NCI-H1436 (cell line): Measurements from ENCODE around the gene ING5.
"Not testable (repeated sequence)": the region's sequence is repeated elsewhere in the genome, so short reads cannot be mapped to it uniquely, and the experiment has no call there.

Experiments
- DNase-seq: peaks from one replicate; lab custom pipeline; 2025; lab: John Stamatoyannopoulos, UW

The ING5 gene

GRCh38 chr2:241706537-241706936 is 4.7 kb downstream of the ING5 start:
- no peak for DNase-seq

DNA sequence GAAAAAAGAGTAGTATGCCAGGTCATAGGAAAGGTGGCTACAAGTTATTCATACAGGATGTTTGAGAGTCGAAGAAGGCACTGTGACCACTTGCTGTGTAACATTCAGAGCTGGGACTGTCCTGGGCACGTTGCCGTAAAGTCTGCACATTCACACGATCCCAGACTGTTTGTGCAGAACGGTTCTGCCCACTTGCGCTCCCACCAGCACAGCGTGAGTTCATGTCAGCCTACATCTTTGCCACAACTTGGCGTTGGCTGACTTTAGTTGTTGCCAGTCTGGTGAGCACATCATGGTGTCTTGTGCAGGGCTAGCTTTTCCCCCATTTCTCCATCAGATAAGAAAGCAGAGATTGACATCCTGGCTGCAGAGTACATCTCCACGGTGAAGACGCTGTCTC is 7.0 kb downstream of the ING5 start:
- DNase-seq, result no peak

- DNase-seq, result no peak
Observed at GRCh38 chr2:241719093-241719492, 17.3 kb downstream of the ING5 start.

GRCh38 chr2:241720099-241720498 is 18.3 kb downstream of the ING5 start:
- no peak for DNase-seq

- DNase-seq, result no peak
Observed at GRCh38 chr2:241720560-241720959, 18.7 kb downstream of the ING5 start.

DNA sequence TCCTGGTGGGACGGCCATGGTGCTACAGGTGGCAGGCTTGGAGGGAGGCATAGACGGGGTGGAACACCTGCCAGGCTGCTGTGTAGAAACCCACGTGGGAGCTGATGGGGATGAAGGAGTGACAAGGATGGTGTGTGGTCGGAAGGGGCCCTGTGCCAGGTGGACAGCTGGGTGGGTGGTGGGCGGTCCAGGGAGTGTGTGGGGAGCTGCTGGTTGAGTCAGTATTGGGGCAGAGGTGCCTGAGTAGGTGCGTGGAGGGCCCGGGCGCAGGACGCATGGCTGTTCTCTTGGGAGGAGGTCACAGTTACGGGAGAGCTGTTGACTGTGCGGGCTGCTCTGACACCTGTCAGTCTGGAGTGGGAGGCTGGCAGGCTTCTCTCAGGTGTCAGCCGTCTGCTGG is 20.0 kb downstream of the ING5 start:
- DNase-seq, result no peak

GRCh38 chr2:241722896-241723454 is 21.1 kb downstream of the ING5 start:
- no peak for DNase-seq

DNA sequence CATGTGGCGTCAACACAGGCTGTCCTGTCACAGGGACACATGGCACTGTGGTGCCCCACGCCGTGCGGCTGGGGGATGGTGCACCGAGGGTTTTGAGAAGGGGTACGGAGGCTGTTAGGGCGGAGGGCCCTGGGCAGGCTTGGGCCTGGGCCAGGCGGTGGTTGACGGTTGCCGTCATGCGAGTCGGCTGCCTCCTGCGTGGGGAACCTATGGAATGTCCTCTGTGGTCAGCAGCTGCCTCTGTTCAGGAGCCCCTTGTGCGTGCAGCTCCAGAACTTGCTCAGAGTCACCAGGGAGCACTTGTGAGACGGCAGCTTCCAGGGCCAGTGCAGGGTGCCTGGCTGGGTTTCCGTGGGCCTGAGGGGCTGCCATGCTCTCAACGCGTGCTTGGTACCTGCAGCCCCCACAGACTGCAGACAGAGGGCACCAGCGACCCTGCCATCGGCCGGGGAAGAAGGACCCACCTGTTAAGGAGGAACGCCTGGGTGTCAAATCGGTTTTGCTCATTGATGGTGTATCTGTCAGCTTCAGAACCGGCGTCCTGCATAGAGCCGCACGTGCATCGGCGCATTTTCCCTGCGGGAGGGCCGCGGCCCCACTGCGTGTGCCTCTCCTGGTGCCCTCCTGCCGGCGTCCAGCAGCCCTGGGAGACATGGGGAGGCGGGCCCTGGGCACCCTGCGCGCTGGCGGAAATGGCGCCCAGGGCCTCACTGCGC is 22.6 kb downstream of the ING5 start:
- DNase-seq, result no peak

- no peak for DNase-seq
Observed at GRCh38 chr2:241724975-241725870, 23.4 kb downstream of the ING5 start.

GRCh38 chr2:241726459-241726858 is 24.6 kb downstream of the ING5 start:
- no peak for DNase-seq

- DNase-seq, result no peak
Observed at GRCh38 chr2:241728000-241728399, 26.2 kb downstream of the ING5 start.

DNA sequence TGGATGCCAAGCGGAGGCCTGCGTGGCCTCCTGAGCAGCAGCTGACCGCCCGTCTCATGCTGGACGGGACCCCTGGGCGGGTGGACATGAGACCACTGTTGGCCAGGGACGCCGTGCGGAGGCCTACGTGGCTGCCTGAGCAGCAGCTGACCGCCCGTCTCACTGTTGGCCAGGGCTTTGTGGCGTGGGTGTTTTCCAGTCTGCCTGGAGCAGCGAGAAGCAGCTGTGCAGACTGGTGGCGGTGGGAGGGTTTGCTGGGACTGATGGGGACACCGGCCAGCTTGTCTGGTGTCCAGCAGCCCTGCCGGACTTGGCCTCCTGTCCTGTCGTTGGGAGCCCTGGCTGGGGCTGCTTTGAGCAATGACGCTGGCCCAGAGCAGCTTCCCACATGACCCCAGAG is 26.8 kb downstream of the ING5 start:
- no peak for DNase-seq

- DNase-seq, result no peak
Observed at GRCh38 chr2:241729868-241730267, 28.0 kb downstream of the ING5 start.

- DNase-seq, result no peak
Observed at GRCh38 chr2:241730671-241731293, 28.9 kb downstream of the ING5 start.

GRCh38 chr2:241732513-241733186 is 30.8 kb downstream of the ING5 start:
- not testable (repeated sequence) for DNase-seq

GRCh38 chr2:241733391-241734207 is 31.8 kb downstream of the ING5 start:
- no peak for DNase-seq

DNA sequence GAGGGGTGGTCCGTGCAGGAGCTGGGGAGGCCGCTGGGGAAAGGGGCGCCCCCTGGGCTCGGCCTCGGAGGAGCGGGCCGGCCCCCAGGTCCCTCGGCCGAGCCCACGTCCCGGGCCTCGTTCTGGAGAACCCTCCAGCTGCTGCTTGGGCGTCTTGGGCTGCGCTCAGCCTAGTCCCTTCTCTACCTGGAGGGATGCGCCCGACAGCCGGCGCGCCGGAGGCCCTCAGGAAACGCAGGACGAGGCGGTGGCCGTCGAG is 32.3 kb downstream of the ING5 start:
- DNase-seq, result no peak

- DNase-seq, result peak; percentile 91
Observed at GRCh38 chr2:241734467-241735208, 32.8 kb downstream of the ING5 start, which contains the start of gene D2HGDH. D2HGDH (plus strand) TSS chr2:241734630; CDS start chr2:241735225, 595 bp downstream.

- DNase-seq, result no peak
Observed at GRCh38 chr2:241736111-241736510, 34.3 kb downstream of the ING5 start.

- DNase-seq, result no peak
Observed at GRCh38 chr2:241738040-241738686, 36.3 kb downstream of the ING5 start.
